ENCODE data around the gene GSDMA. TPM values are rescaled to one million over a fixed set of nuclear protein-coding genes. Genes with fewer than 3 reads are reported as not detected.
A peak's percentile ranks its signal among the peaks of the same experiment; 100 is the strongest.
"Not testable (repeated sequence)": the region's sequence is repeated elsewhere in the genome, so short reads cannot be mapped to it uniquely, and the experiment has no call there.

GSDMA gene
- total RNA-seq, 1 experiment from 2014 or later = not detected

DNA sequence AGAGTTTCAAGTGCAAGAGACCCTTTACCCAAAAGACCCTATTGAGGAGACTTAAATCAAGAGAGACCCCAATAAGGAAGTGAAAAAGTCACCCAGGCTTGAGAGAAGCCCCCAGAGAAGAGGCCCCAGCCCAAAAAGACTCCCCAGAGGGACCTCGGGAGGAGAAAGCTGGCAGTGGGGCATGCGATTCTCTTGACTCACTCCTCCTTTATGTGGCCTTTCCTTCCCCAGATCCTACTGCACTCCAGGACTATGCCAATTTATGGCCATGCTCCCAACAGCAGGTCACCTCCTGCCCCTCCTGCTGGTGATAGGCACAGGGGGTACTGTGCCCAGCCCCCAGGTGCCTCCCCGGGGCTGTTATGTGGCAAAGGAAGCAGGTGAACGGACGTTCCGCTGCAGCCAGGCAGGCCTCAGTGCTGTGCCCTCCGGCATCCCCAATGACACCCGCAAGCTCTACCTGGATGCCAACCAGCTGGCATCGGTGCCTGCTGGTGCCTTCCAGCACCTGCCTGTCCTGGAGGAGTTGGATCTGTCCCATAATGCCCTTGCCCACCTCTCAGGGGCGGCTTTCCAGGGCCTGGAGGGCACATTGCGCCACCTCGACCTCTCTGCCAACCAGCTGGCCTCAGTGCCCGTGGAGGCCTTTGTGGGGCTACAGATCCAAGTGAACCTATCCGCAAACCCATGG is 19.0 kb upstream of the GSDMA start:
- Histone ChIP-seq H3K36me3 (replicated peaks; ENCODE audit: control insufficient read depth, insufficient read depth, low read length) (no peaks in the 10 kb centered on the region), H3K4me3 (ENCODE audit: insufficient read depth, low read depth, low read length) (no peak overlapping the region), H3K27me3 (ENCODE audit: control insufficient read depth, insufficient read depth, low read length) (no peaks in the 10 kb centered on the region; the same call in 1 of the 2 replicates)
- no peak for DNase-seq

DNA sequence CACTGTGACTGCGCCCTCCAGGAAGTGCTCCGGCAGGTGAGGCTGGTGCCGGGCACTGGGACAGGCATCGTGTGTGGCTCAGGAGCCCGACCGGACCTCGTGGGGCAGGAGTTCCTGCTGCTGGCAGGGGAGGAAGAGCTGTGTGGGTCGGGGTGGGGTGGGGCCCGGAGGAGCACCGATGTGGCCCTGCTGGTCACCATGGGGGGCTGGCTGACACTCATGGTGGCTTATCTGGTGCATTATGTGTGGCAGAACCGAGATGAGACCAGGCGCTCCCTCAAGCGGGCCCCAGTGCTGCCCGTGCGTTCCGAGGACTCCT is 18.5 kb upstream of the GSDMA start:
- no peaks in the 10 kb centered on the region; the same call in 1 of the 2 replicates for H3K27me3 ChIP-seq (ENCODE audit: control insufficient read depth, insufficient read depth, low read length)
- no peaks in the 10 kb centered on the region for H3K36me3 ChIP-seq (replicated peaks; ENCODE audit: control insufficient read depth, insufficient read depth, low read length)
- no peak overlapping the region for H3K4me3 ChIP-seq (ENCODE audit: insufficient read depth, low read depth, low read length)
- DNase-seq = no peak

DNA sequence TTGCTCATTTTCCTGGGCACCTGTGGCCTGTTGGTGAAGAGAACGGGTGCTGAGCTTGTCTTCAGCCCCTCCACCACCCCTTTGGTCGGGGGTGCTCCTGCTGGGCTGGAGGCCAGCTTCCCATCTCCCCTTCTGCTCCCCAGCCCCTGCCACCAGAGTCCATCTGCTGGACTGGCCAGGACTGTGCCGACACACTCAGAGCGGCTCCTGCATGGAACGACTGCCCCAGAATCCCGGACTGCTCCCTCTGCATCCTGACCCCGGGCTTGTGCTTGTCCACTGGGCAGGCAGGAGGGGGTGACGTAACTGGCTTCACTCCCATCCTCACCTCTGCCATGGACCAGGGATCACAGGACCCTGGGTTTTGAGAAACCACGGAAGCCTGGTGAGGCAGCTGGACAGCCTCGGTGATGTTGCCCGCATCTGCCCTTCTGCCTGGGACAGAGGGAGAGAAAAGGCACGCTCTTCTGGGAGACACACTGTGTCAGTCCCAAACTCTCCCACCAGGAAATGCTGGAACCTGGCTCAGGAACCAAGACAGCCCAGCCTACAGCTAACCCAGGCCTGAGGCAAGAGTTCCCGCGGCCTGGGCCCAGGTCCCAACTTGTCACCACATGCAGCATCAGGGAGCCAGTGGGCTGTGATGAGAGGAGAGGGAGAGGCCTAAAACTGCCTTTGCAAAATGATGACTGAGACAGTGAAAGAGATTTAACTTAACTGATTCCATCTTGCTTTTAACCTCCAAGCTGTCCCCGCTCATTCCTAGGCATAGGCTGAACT is 16.1 kb upstream of the GSDMA start:
- H3K36me3 ChIP-seq (replicated peaks; ENCODE audit: control insufficient read depth, insufficient read depth, low read length) = no peaks in the 10 kb centered on the region
- no peak overlapping the region for H3K4me3 ChIP-seq (ENCODE audit: insufficient read depth, low read depth, low read length)
- H3K27me3 ChIP-seq (ENCODE audit: control insufficient read depth, insufficient read depth, low read length) = peaks cover 2% of the 10 kb centered on the region; the same call in 1 of the 2 replicates
- no peak for DNase-seq

GRCh38 chr17:39948489-39948828 is 14.3 kb upstream of the GSDMA start:
- not testable (repeated sequence) for H3K4me3 ChIP-seq (ENCODE audit: insufficient read depth, low read depth, low read length); H3K27me3 ChIP-seq (ENCODE audit: control insufficient read depth, insufficient read depth, low read length); H3K36me3 ChIP-seq (replicated peaks; ENCODE audit: control insufficient read depth, insufficient read depth, low read length); DNase-seq

DNA sequence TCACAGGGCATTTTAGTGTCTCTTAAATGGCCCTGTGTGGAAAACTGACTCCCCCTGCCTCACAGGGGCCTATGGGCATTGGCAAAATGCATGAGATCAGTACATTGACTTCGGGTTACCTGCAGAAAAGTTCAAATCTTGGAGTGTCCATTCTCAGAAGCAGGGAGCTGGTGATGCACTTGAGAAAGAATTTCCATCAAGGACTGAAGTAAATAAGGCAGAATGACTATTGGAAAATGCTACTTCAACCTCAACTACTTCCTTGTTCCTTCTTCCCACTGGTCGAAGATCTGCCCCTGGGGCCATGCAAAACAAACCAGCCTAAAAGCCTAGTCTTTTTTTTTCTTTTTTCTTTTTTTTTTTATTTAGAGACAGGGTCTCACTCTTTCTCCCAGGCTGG is 13.8 kb upstream of the GSDMA start:
- H3K27me3 ChIP-seq (ENCODE audit: control insufficient read depth, insufficient read depth, low read length) = peaks cover 9% of the 10 kb centered on the region

DNA sequence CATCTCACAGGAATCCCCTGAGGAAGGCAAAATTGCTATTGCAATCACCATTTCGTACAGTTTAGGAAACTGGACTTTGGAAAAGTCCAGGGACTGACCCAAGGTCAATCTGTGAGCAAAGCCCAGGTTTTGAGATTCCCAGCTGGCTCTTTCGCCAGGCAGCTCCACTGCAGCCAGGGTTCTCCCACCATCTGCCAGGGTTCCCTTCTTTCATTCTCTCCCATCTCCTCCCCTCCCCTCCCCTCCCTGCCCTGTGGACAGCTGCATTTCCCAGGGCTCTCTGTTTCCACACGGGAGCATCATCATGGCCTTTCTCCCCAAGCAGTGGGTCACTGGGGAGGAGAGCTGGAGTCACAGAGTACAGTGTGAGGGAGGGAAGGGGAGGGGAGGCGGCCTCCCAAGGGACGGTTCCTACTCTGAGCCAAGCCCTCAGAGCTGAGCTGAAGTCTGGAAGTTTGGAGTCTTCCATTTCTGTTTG is 11.9 kb upstream of the GSDMA start:
- H3K36me3 ChIP-seq (replicated peaks; ENCODE audit: control insufficient read depth, insufficient read depth, low read length) = no peaks in the 10 kb centered on the region
- no peak for DNase-seq
- H3K4me3 ChIP-seq (ENCODE audit: insufficient read depth, low read depth, low read length) = no peak overlapping the region
- peaks cover 9% of the 10 kb centered on the region for H3K27me3 ChIP-seq (ENCODE audit: control insufficient read depth, insufficient read depth, low read length)

More for the DNA sequence above, 13.8 kb upstream of the GSDMA start:
- Histone ChIP-seq H3K36me3 (replicated peaks; ENCODE audit: control insufficient read depth, insufficient read depth, low read length) (no peaks in the 10 kb centered on the region), H3K4me3 (ENCODE audit: insufficient read depth, low read depth, low read length) (no peak overlapping the region)
- no peak for DNase-seq

DNA sequence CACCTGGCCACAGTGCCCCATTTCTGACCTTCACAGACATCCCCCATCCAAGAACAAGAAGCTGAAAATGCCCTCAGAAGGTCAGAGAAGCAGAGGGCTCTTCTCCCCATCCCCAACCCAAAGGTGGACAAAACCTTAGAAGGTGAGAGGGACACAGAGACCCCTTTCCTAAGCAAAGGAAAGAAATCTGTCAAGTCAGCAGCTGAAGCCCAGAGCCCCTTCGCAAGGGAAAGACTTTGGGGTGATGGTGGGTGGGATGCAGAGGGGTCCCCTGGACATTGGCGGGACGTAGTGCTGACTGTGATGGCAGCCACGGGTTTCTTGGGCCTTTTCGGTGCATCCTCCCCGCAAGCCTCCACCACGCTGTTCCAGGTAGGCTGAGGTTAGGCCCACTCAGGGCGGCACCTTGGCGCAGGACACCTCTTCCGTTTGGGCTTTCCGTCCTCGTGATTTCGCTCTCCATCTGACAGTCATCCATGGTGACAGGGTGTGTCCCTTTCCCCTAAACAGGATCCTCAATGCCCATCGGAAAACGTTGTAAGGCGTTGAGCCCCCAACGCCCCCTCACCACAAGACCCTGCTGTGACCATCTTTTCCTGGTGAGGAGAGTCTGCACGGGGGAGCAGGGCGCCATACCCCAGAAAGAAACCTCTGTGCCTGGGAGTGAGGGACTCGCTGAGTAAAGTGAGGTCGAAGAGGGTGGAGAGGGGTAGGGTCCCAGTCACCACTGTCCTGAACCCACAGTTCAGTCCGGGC is 10.7 kb upstream of the GSDMA start:
- no peak for DNase-seq
- H3K27me3 ChIP-seq (ENCODE audit: control insufficient read depth, insufficient read depth, low read length) = peaks cover 9% of the 10 kb centered on the region
- peak overlapping the region; percentile 50 for H3K4me3 ChIP-seq (ENCODE audit: insufficient read depth, low read depth, low read length)
- no peaks in the 10 kb centered on the region for H3K36me3 ChIP-seq (replicated peaks; ENCODE audit: control insufficient read depth, insufficient read depth, low read length)

GRCh38 chr17:39952680-39953470 is 9.9 kb upstream of the GSDMA start:
- peak; percentile 99 for DNase-seq
- peaks cover 9% of the 10 kb centered on the region for H3K27me3 ChIP-seq (ENCODE audit: control insufficient read depth, insufficient read depth, low read length)
- H3K4me3 ChIP-seq (ENCODE audit: insufficient read depth, low read depth, low read length) = peak overlapping the region; percentile 50
- no peaks in the 10 kb centered on the region for H3K36me3 ChIP-seq (replicated peaks; ENCODE audit: control insufficient read depth, insufficient read depth, low read length)

GRCh38 chr17:39953471-39953888 is 9.3 kb upstream of the GSDMA start:
- peaks cover 9% of the 10 kb centered on the region for H3K27me3 ChIP-seq (ENCODE audit: control insufficient read depth, insufficient read depth, low read length)

GRCh38 chr17:39954876-39955275 is 7.9 kb upstream of the GSDMA start:
- Histone ChIP-seq H3K27me3 (ENCODE audit: control insufficient read depth, insufficient read depth, low read length) (peaks cover 9% of the 10 kb centered on the region), H3K4me3 (ENCODE audit: insufficient read depth, low read depth, low read length) (no peak overlapping the region), H3K36me3 (replicated peaks; ENCODE audit: control insufficient read depth, insufficient read depth, low read length) (no peaks in the 10 kb centered on the region)
- no peak for DNase-seq

More at GRCh38 chr17:39953471-39953888, 9.3 kb upstream of the GSDMA start:
- DNase-seq = no peak
- H3K36me3 ChIP-seq (replicated peaks; ENCODE audit: control insufficient read depth, insufficient read depth, low read length) = no peaks in the 10 kb centered on the region
- H3K4me3 ChIP-seq (ENCODE audit: insufficient read depth, low read depth, low read length) = peak overlapping the region; percentile 43

DNA sequence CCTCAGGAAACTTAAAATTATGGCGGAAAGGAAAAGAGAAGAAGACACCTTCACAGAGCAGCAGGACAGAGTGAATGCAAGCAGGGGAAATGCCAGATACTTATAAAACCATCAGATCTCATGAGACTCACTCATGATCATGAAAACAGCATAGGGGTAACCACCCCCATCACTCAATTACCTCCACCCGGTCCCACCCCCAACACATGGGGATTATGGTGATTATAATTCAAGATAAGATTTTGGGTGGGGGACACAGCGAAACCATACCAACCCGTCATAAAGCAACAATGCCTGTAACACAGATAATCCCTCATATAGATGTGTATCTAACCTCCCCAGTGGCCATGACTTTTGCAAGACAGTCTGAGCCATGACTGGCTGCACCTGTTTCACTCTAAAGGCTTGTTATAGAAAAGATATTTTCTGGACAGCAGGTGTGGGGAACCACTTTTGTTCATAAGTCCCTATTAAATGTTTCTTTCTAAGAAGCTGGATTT is 7.0 kb upstream of the GSDMA start:
- Histone ChIP-seq H3K27me3 (ENCODE audit: control insufficient read depth, insufficient read depth, low read length) (peaks cover 9% of the 10 kb centered on the region), H3K4me3 (ENCODE audit: insufficient read depth, low read depth, low read length) (no peak overlapping the region), H3K36me3 (replicated peaks; ENCODE audit: control insufficient read depth, insufficient read depth, low read length) (no peaks in the 10 kb centered on the region)
- DNase-seq = no peak

GRCh38 chr17:39960524-39961041 is 2.2 kb upstream of the GSDMA start:
- H3K4me3 ChIP-seq (ENCODE audit: insufficient read depth, low read depth, low read length) = no peak overlapping the region
- H3K36me3 ChIP-seq (replicated peaks; ENCODE audit: control insufficient read depth, insufficient read depth, low read length) = no peaks in the 10 kb centered on the region
- DNase-seq = no peak
- no peaks in the 10 kb centered on the region; the same call in 1 of the 2 replicates for H3K27me3 ChIP-seq (ENCODE audit: control insufficient read depth, insufficient read depth, low read length)

DNA sequence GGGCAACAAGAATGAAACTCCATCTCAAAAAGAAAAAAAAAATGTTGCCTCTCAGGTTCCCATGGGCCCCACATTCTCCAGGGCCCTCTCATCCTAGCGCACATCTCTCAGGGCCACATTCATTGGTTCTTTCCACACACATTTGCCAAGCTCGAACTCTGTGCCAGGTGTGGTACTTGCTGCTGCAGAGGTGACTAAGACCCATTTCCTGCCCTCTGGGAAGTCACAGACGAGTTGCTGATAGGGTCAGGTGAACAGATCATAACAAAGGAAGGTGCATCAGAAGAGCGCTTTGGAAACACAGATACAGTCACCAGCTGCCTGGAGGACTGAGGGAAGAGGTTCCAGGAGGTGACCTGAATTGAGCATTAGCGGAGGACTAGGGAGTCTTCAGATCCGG is 1.0 kb downstream of the GSDMA start:
- H3K4me3 ChIP-seq (ENCODE audit: insufficient read depth, low read depth, low read length) = no peak overlapping the region
- H3K27me3 ChIP-seq (ENCODE audit: control insufficient read depth, insufficient read depth, low read length) = no peaks in the 10 kb centered on the region; the same call in 1 of the 2 replicates
- no peak for DNase-seq
- no peaks in the 10 kb centered on the region for H3K36me3 ChIP-seq (replicated peaks; ENCODE audit: control insufficient read depth, insufficient read depth, low read length)
